GM23248 (cell line): ENCODE data around the gene ARSA. TPM values are rescaled to one million over a fixed set of nuclear protein-coding genes. Genes with fewer than 3 reads are reported as not detected.

Experiments
- DNase-seq: peaks from one replicate; pipeline ENCODE4 v3.0.0-alpha.2; 2015
- H2AFZ ChIP-seq: fragments of 200-600 bp; sonication (generic); 2 replicates; pipeline ENCODE4 v1.6.1; 2016; ENCODE audit warnings: antibody characterized with exemption
- H3F3A ChIP-seq: fragments of 200-600 bp; sonication (generic); 2 replicates; pipeline ENCODE4 v1.6.1; 2016; ENCODE audit warnings: mild to moderate bottlenecking, antibody characterized with exemption, mixed run types; ENCODE audit not compliant: insufficient read depth
- H3K27ac ChIP-seq: fragments of 200-600 bp; sonication (generic); 2 replicates; pipeline ENCODE4 v1.5.1; 2016; ENCODE audit warnings: mild to moderate bottlenecking
- H3K27me3 ChIP-seq: fragments of 200-600 bp; sonication (generic); replicated peaks from 2 replicates; pipeline ENCODE4 v1.6.1; 2016; ENCODE audit warnings: mild to moderate bottlenecking; ENCODE audit not compliant: insufficient read depth
- H3K36me3 ChIP-seq: fragments of 200-600 bp; sonication (generic); 2 replicates; pipeline ENCODE4 v1.6.1; 2016; ENCODE audit warnings: low read depth, mild to moderate bottlenecking
- H3K4me1 ChIP-seq: fragments of 200-600 bp; sonication (generic); 2 replicates; pipeline ENCODE4 v1.6.1; 2016; ENCODE audit warnings: mild to moderate bottlenecking; ENCODE audit not compliant: insufficient read depth
- H3K4me2 ChIP-seq: fragments of 200-600 bp; sonication (generic); one replicate; pipeline ENCODE4 v1.6.1; 2016; ENCODE audit warnings: mild to moderate bottlenecking; ENCODE audit not compliant: unreplicated experiment
- H3K4me3 ChIP-seq: fragments of 200-600 bp; sonication (generic); 2 replicates; pipeline ENCODE4 v1.5.1; 2016; ENCODE audit warnings: mild to moderate bottlenecking
- H3K79me2 ChIP-seq: fragments of 200-600 bp; sonication (generic); 2 replicates; pipeline ENCODE4 v1.6.1; 2016; ENCODE audit warnings: mild to moderate bottlenecking; ENCODE audit not compliant: insufficient read depth
- H3K9ac ChIP-seq: fragments of 200-600 bp; sonication (generic); 2 replicates; pipeline ENCODE4 v1.6.1; 2016; ENCODE audit warnings: mild to moderate bottlenecking
- H3K9me2 ChIP-seq: fragments of 200-600 bp; sonication (generic); 2 replicates; pipeline ENCODE4 v1.6.1; 2016; ENCODE audit warnings: mixed run types, mild to moderate bottlenecking, moderate library complexity; ENCODE audit not compliant: insufficient read depth
- H3K9me3 ChIP-seq: fragments of 200-600 bp; sonication (generic); one replicate; pipeline ENCODE4 v1.6.1; 2017; ENCODE audit warnings: low read depth
- H4K20me1 ChIP-seq: fragments of 200-600 bp; sonication (generic); 2 replicates; pipeline ENCODE4 v1.6.0; 2016; ENCODE audit not compliant: insufficient read depth
- EZH2 ChIP-seq: fragments of 200-600 bp; sonication (generic); IDR thresholded peaks from 2 replicates; pipeline ENCODE4 v1.6.1; 2018; ENCODE audit warnings: antibody characterized with exemption, mild to moderate bottlenecking; ENCODE audit not compliant: insufficient read depth, poor library complexity, severe bottlenecking
- EZH2phosphoT487 ChIP-seq: fragments of 200-600 bp; sonication (generic); IDR thresholded peaks from 2 replicates; pipeline ENCODE4 v1.6.1; 2018; ENCODE audit warnings: antibody characterized with exemption, moderate library complexity, mild to moderate bottlenecking, low read depth; ENCODE audit not compliant: insufficient read depth
- WGBS, 2 experiments: methylation state at CpG; one replicate each; pipeline ENCODE4 v1.1.6; 2015 to 2017; ENCODE audit warnings: low lambda C conversion rate in 2 of 2, low coverage in 1 of 2; ENCODE audit errors: missing lambda C conversion rate in 2 of 2; 5-methylcytosine and 5-hydroxymethylcytosine counted together
- in situ Hi-C: fragments of 300-500 bp; cut with MboI; formaldehyde crosslinking; loops from 2 replicates; pipeline ENCODE4 v1.15.0; 2020
- polyA plus RNA-seq: library from polyadenylated mRNA; unstranded; fragments of >200 nt; fragmentation: Nextera tagmentation; extraction: Ambion mirVana; gene quantifications from 2 replicates; pipeline ENCODE4 v1.2.1, GENCODE V29; 2016
- total RNA-seq: library from RNA; depleted of rRNA; stranded (reverse); fragments of >200 nt; shearing (Covaris generic); gene quantifications from 2 replicates; pipeline ENCODE4 v1.2.3, GENCODE V29; 2014

ARSA gene
- total and polyA plus RNA-seq, 2 experiments from 2014 or later = 31.7 to 59.6 TPM

GRCh38 chr22:50612168-50612527, 15.8 kb downstream of the ARSA start:
- TF ChIP-seq EZH2 (no peak), EZH2phosphoT487 (no peak)
- no peaks in the 10 kb centered on the region for H3K9me2 ChIP-seq
- no peak overlapping the region for H3K4me3 ChIP-seq
- in situ Hi-C loops = no loop called here
- H3K9me3 ChIP-seq = no peaks in the 10 kb centered on the region
- no peaks in the 10 kb centered on the region for H3F3A ChIP-seq
- WGBS, 2 experiments = 44 to 49% methylated on average over 6 of the region's 6 CpGs
- H3K36me3 ChIP-seq = no peaks in the 10 kb centered on the region
- no peak for DNase-seq
- H3K27me3 ChIP-seq = no peaks in the 10 kb centered on the region
- H3K4me2 ChIP-seq = no peak overlapping the region
- no peaks in the 10 kb centered on the region for H3K79me2 ChIP-seq
- H4K20me1 ChIP-seq = no peaks in the 10 kb centered on the region
- H2AFZ ChIP-seq = no peak overlapping the region
- H3K9ac ChIP-seq = no peak overlapping the region
- H3K27ac ChIP-seq = no peak overlapping the region
- no peaks in the 10 kb centered on the region for H3K4me1 ChIP-seq

GRCh38 chr22:50611341-50612060, 16.5 kb downstream of the ARSA start:
- Histone ChIP-seq H3K9me3 (no peaks in the 10 kb centered on the region), H3K9me2 (no peaks in the 10 kb centered on the region), H3F3A (no peaks in the 10 kb centered on the region), H3K4me2 (no peak overlapping the region), H3K4me1 (no peaks in the 10 kb centered on the region), H2AFZ (no peak overlapping the region), H3K9ac (no peak overlapping the region), H3K27me3 (no peaks in the 10 kb centered on the region), H3K4me3 (no peak overlapping the region), H3K79me2 (no peaks in the 10 kb centered on the region), H3K36me3 (no peaks in the 10 kb centered on the region), H3K27ac (no peak overlapping the region), H4K20me1 (no peaks in the 10 kb centered on the region)
- no peak for DNase-seq
- TF ChIP-seq EZH2 = no peak
- TF ChIP-seq EZH2phosphoT487 = no peak
- in situ Hi-C loops = no loop called here
- 84% methylated on average over 25 to 26 of the region's 26 CpGs for WGBS, 2 experiments

GRCh38 chr22:50610581-50610980, 17.4 kb downstream of the ARSA start:
- no peaks in the 10 kb centered on the region for H3K9me3 ChIP-seq
- H2AFZ ChIP-seq = no peak overlapping the region
- no peaks in the 10 kb centered on the region for H4K20me1 ChIP-seq
- no peaks in the 10 kb centered on the region for H3K4me1 ChIP-seq
- H3K27me3 ChIP-seq = no peaks in the 10 kb centered on the region; the same call in 1 of the 2 replicates
- DNase-seq = no peak
- TF ChIP-seq EZH2 = no peak
- no peak for TF ChIP-seq EZH2phosphoT487
- WGBS, 2 experiments = 66 to 68% methylated on average over 16 to 17 of the region's 17 CpGs
- no peaks in the 10 kb centered on the region for H3K36me3 ChIP-seq
- H3K4me2 ChIP-seq = no peak overlapping the region
- H3K79me2 ChIP-seq = no peaks in the 10 kb centered on the region
- H3K4me3 ChIP-seq = no peak overlapping the region
- no peak overlapping the region for H3K27ac ChIP-seq
- H3F3A ChIP-seq = no peaks in the 10 kb centered on the region
- no peak overlapping the region for H3K9ac ChIP-seq
- H3K9me2 ChIP-seq = no peaks in the 10 kb centered on the region
- in situ Hi-C loops = no loop called here

- Histone ChIP-seq H3K36me3 (no peaks in the 10 kb centered on the region), H3K79me2 (no peaks in the 10 kb centered on the region), H3K4me1 (no peaks in the 10 kb centered on the region), H3F3A (no peaks in the 10 kb centered on the region), H4K20me1 (no peaks in the 10 kb centered on the region), H3K27me3 (no peaks in the 10 kb centered on the region; the same call in 1 of the 2 replicates), H2AFZ (no peak overlapping the region), H3K9me2 (no peaks in the 10 kb centered on the region), H3K9me3 (no peaks in the 10 kb centered on the region), H3K4me3 (no peak overlapping the region), H3K9ac (no peak overlapping the region), H3K27ac (no peak overlapping the region), H3K4me2 (no peak overlapping the region)
- 84 to 86% methylated on average over 9 to 11 of the region's 11 CpGs for WGBS, 2 experiments
- TF ChIP-seq EZH2phosphoT487 = no peak
- no peak for TF ChIP-seq EZH2
- no peak for DNase-seq
- in situ Hi-C loops = no loop called here
Measured at GRCh38 chr22:50610041-50610451, 17.9 kb downstream of the ARSA start.

GRCh38 chr22:50609599-50609998, 18.4 kb downstream of the ARSA start:
- Histone ChIP-seq H2AFZ (no peak overlapping the region), H3K9me2 (no peaks in the 10 kb centered on the region), H3K9me3 (no peaks in the 10 kb centered on the region), H3K27me3 (no peaks in the 10 kb centered on the region; the same call in 1 of the 2 replicates), H3K9ac (no peak overlapping the region), H3K4me3 (no peak overlapping the region), H3K4me2 (no peak overlapping the region), H3K79me2 (no peaks in the 10 kb centered on the region), H3F3A (no peaks in the 10 kb centered on the region), H3K27ac (no peak overlapping the region), H3K4me1 (no peaks in the 10 kb centered on the region), H4K20me1 (no peaks in the 10 kb centered on the region), H3K36me3 (no peaks in the 10 kb centered on the region)
- 54% methylated on average over 10 to 11 of the region's 12 CpGs for WGBS, 2 experiments
- in situ Hi-C loops = no loop called here
- TF ChIP-seq EZH2 = no peak
- TF ChIP-seq EZH2phosphoT487 = no peak
- no peak for DNase-seq
